Muscle of leg (tissue), 16 donors: ENCODE results near the gene SMIM10L1. TPM values are rescaled to one million over a fixed set of nuclear protein-coding genes. Genes with fewer than 3 reads are reported as not detected.
A peak's percentile ranks its signal among the peaks of the same experiment; 100 is the strongest.

Experiments
- DNase-seq: peaks from one replicate; pipeline ENCODE4 v3.0.0; 2013
- H3K27ac ChIP-seq: one replicate; pipeline ENCODE4 v1.5.1; 2013; ENCODE audit warnings: mild to moderate bottlenecking, low read length, control low read depth
- H3K27me3 ChIP-seq: one replicate; pipeline ENCODE4 v1.6.1; 2013; ENCODE audit warnings: low read length; ENCODE audit not compliant: control insufficient read depth, insufficient read depth
- H3K36me3 ChIP-seq: one replicate; pipeline ENCODE4 v1.6.1; 2013; ENCODE audit warnings: low read length; ENCODE audit not compliant: control insufficient read depth, insufficient read depth
- H3K4me1 ChIP-seq: one replicate; pipeline ENCODE4 v1.6.1; 2013; ENCODE audit warnings: low read length; ENCODE audit not compliant: control insufficient read depth, insufficient read depth
- H3K4me3 ChIP-seq: one replicate; pipeline ENCODE4 v1.5.1; 2013; ENCODE audit warnings: low read length, control low read depth
- H3K9me3 ChIP-seq: replicated peaks from 2 replicates; pipeline ENCODE4 v1.6.1; 2013; ENCODE audit warnings: low read depth, low read length; ENCODE audit not compliant: control insufficient read depth
- WGBS: methylation state at CpG from one replicate; pipeline ENCODE4 v1.1.5; 2013; ENCODE audit warnings: missing lambda C conversion rate; ENCODE audit not compliant: insufficient coverage; 5-methylcytosine and 5-hydroxymethylcytosine counted together
- long read RNA-seq, 11 donors: transcript quantifications; one replicate each; lab custom pipeline, GENCODE V29; 2026
- polyA plus RNA-seq, 8 donors: library from polyadenylated mRNA; unstranded; fragments of 120-200 nt; gene quantifications; one replicate each; pipeline versions ENCODE4 v1.2.1 to v1.2.3, GENCODE V29; 2013; ENCODE audit warnings: inconsistent platforms in 1 of 8, low replicate concordance in 1 of 8; ENCODE audit not compliant: insufficient read length in 8 of 8, insufficient read depth in 1 of 8
- total RNA-seq: library from RNA; stranded (reverse); fragments of 120-200 nt; gene quantifications from one replicate; pipeline ENCODE4 v1.2.4, GENCODE V29; 2013

Gene SMIM10L1
- total RNA-seq (8.3 TPM), polyA plus RNA-seq (10 to 100 TPM; 11.0 to 14.3 (median 13.8) TPM)
- long read RNA-seq, donor 1, full-length matches to known transcripts, result 14 of 14 reads
- long read RNA-seq, donor 1, partial matches to known transcripts, result 0 of 14 reads
- long read RNA-seq, donor 1, other reads (novel, unspliced or antisense), result 0 of 14 reads
- long read RNA-seq, donor 2, full-length matches to known transcripts, result 5 of 5 reads
- long read RNA-seq, donor 2, partial matches to known transcripts, result 0 of 5 reads
- long read RNA-seq, donor 2, other reads (novel, unspliced or antisense), result 0 of 5 reads
- long read RNA-seq, donor 3, full-length matches to known transcripts, result 42 of 42 reads
- long read RNA-seq, donor 3, partial matches to known transcripts, result 0 of 42 reads
- long read RNA-seq, donor 3, other reads (novel, unspliced or antisense), result 0 of 42 reads
- long read RNA-seq, donor 4, full-length matches to known transcripts, result 29 of 29 reads
- long read RNA-seq, donor 4, partial matches to known transcripts, result 0 of 29 reads
- long read RNA-seq, donor 4, other reads (novel, unspliced or antisense), result 0 of 29 reads
- long read RNA-seq, donor 5, full-length matches to known transcripts, result 82 of 82 reads
- long read RNA-seq, donor 5, partial matches to known transcripts, result 0 of 82 reads
- long read RNA-seq, donor 5, other reads (novel, unspliced or antisense), result 0 of 82 reads
- long read RNA-seq, donor 6, full-length matches to known transcripts, result 75 of 75 reads
- long read RNA-seq, donor 6, partial matches to known transcripts, result 0 of 75 reads
- long read RNA-seq, donor 6, other reads (novel, unspliced or antisense), result 0 of 75 reads
- long read RNA-seq, donor 7, full-length matches to known transcripts, result 58 of 58 reads
- long read RNA-seq, donor 7, partial matches to known transcripts, result 0 of 58 reads
- long read RNA-seq, donor 7, other reads (novel, unspliced or antisense), result 0 of 58 reads
- long read RNA-seq, donor 8, full-length matches to known transcripts, result 35 of 35 reads
- long read RNA-seq, donor 8, partial matches to known transcripts, result 0 of 35 reads
- long read RNA-seq, donor 8, other reads (novel, unspliced or antisense), result 0 of 35 reads
- long read RNA-seq, donor 9, full-length matches to known transcripts, result 40 of 40 reads
- long read RNA-seq, donor 9, partial matches to known transcripts, result 0 of 40 reads
- long read RNA-seq, donor 9, other reads (novel, unspliced or antisense), result 0 of 40 reads
- long read RNA-seq, donor 10, full-length matches to known transcripts, result 57 of 57 reads
- long read RNA-seq, donor 10, partial matches to known transcripts, result 0 of 57 reads
- long read RNA-seq, donor 10, other reads (novel, unspliced or antisense), result 0 of 57 reads
- long read RNA-seq, donor 11, full-length matches to known transcripts, result 43 of 43 reads
- long read RNA-seq, donor 11, partial matches to known transcripts, result 0 of 43 reads
- long read RNA-seq, donor 11, other reads (novel, unspliced or antisense), result 0 of 43 reads

DNA sequence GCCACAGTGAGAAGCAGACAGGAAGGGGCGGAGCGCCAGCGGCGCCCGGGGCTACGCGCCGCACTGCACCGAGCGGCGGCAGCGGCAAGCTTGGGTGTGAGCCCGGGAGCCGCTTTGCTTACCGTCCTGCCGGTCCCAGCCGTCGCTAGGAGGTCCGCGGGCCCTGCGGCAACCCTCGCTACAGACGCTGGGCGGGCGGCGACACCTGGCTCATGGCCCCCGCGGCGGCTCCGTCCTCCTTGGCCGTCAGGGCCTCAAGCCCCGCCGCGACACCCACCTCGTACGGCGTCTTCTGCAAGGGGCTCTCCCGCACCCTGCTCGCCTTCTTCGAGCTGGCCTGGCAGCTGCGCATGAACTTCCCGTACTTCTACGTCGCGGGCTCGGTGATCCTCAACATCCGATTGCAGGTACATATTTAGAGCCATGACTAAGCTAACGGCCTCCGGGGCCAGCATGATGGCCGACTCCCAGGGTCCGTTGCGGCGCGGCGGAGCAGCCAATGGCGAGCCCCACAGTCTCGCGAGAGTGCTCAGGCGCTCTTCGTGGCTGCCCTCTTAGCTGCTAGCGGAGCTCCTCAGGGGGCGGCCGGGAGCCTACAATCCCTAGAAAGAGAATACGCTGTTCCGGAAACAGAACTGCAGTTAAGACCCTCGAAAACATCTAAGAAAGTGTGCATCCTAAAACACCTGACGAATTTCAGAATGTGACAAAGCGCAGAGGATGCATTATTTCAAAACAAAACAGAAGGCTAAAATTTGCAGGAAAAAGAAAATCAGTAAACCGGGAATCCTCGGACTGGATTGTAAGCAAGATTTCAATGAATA, at the start of gene SMIM10L1:
TSS of gene SMIM10L1 (plus strand) at position 50 of the 824 bp plus-strand sequence. CDS start at position 213, 163 bp downstream.
- no peaks in the 10 kb centered on the region for H3K9me3 ChIP-seq
- WGBS, result under 1% methylated on average over 68 of the region's 70 CpGs
- DNase-seq, result peak; percentile 98
- peaks cover under 1% of the 10 kb centered on the region for H3K36me3 ChIP-seq
- peaks cover 6% of the 10 kb centered on the region for H3K4me1 ChIP-seq
- H3K27me3 ChIP-seq, result no peaks in the 10 kb centered on the region
- H3K27ac ChIP-seq, result peak within 1 kb of the TSS; percentile 96
- peak within 1 kb of the TSS; percentile 66 for H3K4me3 ChIP-seq

DNA sequence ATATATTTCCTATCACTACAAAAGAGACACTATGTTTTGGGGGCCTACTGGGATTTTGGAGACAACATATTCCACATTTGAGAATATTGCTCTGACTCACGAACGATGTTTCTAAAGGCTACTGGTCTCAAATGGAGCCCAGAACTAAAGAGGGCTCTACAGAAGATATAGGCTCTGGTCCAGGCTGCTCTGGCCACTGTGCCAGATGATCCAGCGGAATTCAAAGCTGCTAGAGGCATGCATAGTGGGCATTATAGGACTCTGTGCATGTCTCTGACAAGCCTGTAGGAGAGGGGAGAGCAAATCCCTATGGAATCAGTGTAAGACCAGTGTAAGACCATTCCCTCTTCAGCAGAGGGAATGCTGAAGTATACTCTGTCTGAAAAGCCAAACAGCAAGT, 40.6 kb upstream of the SMIM10L1 start:
- DNase-seq, result no peak
- H3K4me3 ChIP-seq, result no peak overlapping the region

DNA sequence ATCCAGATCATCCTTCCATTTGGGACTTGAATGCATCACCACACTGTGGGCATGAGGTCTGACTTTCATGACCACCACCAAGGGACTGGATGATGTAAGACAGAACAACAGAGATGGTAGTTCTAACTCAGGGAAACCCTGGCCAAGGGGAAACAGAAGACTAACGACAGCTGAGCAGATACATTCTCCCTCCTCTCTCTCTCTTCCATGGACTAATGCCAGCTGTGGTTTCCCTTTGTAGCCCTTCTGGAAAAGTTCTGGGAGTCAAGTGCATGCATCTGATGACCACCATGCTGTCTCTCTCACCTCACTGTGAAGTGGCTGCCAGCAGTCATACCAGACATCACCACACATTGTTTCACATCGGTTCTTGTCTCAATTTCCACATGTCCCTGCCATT, 40.0 kb upstream of the SMIM10L1 start:
- H3K4me3 ChIP-seq, result no peak overlapping the region
- 0% methylated on average over 1 of the region's 2 CpGs for WGBS
- H3K4me1 ChIP-seq, result no peaks in the 10 kb centered on the region
- DNase-seq, result peak; percentile 12
- no peaks in the 10 kb centered on the region for H3K9me3 ChIP-seq
- no peak overlapping the region for H3K27ac ChIP-seq
- no peaks in the 10 kb centered on the region for H3K27me3 ChIP-seq
- peaks cover 3% of the 10 kb centered on the region for H3K36me3 ChIP-seq

More for the DNA sequence above, 40.6 kb upstream of the SMIM10L1 start:
- 90% methylated on average over 3 of the region's 3 CpGs for WGBS
- Histone ChIP-seq H3K9me3 (no peaks in the 10 kb centered on the region), H3K4me1 (no peaks in the 10 kb centered on the region), H3K36me3 (peaks cover 3% of the 10 kb centered on the region), H3K27ac (no peak overlapping the region), H3K27me3 (no peaks in the 10 kb centered on the region)

DNA sequence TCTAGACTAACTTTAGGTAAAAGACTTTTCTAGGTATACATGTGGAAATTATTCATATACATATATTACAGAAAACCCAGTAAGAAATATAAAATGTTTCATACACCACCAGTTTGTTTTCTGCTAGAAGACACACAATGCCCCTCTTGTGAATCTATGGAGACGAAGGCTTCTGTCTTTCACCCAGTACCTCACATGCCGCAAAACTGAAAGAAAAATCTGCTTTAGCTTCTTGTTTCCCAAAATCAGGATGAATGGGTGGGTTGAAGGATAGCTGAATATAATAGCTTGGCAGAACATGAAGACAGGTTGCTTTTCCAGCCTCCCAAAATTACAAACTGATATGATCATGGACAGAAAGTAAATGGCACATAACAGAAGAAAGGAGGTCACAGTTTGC, 37.8 kb upstream of the SMIM10L1 start:
- no peaks in the 10 kb centered on the region for H3K4me1 ChIP-seq
- H3K27me3 ChIP-seq, result no peaks in the 10 kb centered on the region
- no peak overlapping the region for H3K4me3 ChIP-seq
- WGBS, result no CpG with 5 or more reads among the region's 2 CpGs
- no peaks in the 10 kb centered on the region for H3K9me3 ChIP-seq
- peaks cover 3% of the 10 kb centered on the region for H3K36me3 ChIP-seq
- no peak overlapping the region for H3K27ac ChIP-seq
- DNase-seq, result no peak

DNA sequence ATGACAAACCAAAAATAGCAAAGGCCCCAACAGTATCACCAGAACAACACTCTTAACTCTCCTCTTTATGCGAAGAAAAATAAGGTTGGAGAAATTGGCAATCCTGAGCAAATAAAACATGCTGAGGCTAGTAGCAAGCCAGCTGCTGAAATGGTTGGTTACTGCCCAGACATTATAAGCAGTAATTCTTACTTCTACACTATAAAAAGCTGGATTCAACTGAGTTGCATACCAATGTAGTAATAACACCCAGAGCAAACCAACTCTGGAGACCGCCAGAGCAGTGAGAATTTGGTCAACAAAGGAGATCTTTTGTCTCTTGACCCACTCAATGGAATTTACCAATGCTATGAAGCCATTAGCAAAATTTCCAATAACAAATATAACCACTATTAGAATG, 37.2 kb upstream of the SMIM10L1 start:
- Histone ChIP-seq H3K4me3 (no peak overlapping the region), H3K4me1 (no peaks in the 10 kb centered on the region), H3K36me3 (peaks cover 3% of the 10 kb centered on the region), H3K9me3 (no peaks in the 10 kb centered on the region), H3K27ac (no peak overlapping the region), H3K27me3 (no peaks in the 10 kb centered on the region)
- no peak for DNase-seq
- no CpG with 5 or more reads among the region's 2 CpGs for WGBS

DNA sequence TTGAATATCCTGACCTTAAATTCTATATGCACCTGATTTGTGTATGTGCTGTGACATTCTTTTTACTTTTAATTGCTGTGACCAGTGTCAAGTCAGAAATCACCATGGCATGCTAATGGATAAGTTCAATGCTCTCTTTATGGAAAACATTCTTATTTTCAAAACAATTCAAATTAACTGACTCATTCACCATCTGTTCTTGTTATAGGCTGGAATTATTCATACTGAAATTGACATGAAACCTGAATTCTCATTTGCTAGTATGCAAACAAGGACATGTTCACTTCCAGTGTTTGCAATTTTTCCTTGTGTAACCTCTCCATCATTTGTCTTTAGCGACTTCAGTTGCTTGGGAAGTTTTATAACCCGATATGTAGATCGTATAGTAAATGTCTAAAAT, 36.7 kb upstream of the SMIM10L1 start, which contains the start of gene TAS2R30:
TSS of gene TAS2R30 (minus strand) at position 340 of the 400 bp plus-strand sequence. CDS start 400 bp downstream, outside the sequence.
- H3K27me3 ChIP-seq, result no peaks in the 10 kb centered on the region
- H3K9me3 ChIP-seq, result no peaks in the 10 kb centered on the region
- H3K27ac ChIP-seq, result no peak within 1 kb of the TSS
- no peaks in the 10 kb centered on the region for H3K4me1 ChIP-seq
- WGBS, result no CpG with 5 or more reads among the region's 3 CpGs
- no peak within 1 kb of the TSS for H3K4me3 ChIP-seq
- no peaks in the 10 kb centered on the region for H3K36me3 ChIP-seq
- no peak for DNase-seq

DNA sequence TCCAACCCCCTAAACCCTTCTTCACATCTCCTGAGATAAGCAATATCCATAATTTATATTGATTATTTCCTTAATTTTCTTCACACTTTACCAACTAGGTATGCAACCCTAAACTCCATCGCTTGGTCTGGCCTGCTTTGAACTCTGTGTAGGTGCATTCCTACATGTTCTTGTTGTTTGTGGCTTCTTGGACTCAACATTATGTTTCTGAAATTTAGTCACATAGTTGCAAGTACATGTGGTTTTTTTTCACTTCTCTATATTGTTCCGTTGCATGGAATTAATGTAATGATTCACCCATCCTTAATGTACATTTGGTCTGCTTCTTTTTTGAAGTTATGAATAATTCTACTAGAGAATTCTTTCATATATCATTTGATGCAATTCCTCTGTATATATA, 34.9 kb upstream of the SMIM10L1 start:
- whole genome bisulfite sequencing, result no CpG with 5 or more reads among the region's 2 CpGs
- Histone ChIP-seq H3K4me1 (no peaks in the 10 kb centered on the region), H3K27ac (no peak overlapping the region), H3K27me3 (no peaks in the 10 kb centered on the region), H3K9me3 (no peaks in the 10 kb centered on the region), H3K4me3 (no peak overlapping the region), H3K36me3 (no peaks in the 10 kb centered on the region)
- DNase-seq, result no peak

DNA sequence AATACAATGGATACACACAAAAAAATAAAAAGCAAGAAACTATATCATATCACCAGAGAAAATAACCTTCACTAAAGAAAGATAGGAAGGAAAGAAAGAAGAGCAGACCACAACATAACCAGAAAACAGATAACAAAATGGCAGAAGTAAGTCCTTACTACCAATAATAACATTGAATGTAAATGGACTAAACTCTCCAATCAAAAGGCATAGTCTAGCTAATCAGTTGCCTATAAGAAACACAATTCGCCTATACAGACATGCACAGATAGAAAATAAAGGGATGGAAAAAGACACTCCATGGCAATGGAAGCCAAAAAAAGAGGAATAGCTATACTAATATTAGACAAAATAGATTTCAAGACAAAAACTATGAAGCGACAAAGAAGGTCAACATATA, 27.6 kb upstream of the SMIM10L1 start:
- Histone ChIP-seq H3K36me3 (peaks cover 5% of the 10 kb centered on the region), H3K27me3 (no peaks in the 10 kb centered on the region), H3K4me1 (no peaks in the 10 kb centered on the region), H3K4me3 (no peak overlapping the region), H3K27ac (no peak overlapping the region), H3K9me3 (peaks cover 21% of the 10 kb centered on the region)
- DNase-seq, result no peak
- WGBS, result no CpG with 5 or more reads among the region's 2 CpGs

DNA sequence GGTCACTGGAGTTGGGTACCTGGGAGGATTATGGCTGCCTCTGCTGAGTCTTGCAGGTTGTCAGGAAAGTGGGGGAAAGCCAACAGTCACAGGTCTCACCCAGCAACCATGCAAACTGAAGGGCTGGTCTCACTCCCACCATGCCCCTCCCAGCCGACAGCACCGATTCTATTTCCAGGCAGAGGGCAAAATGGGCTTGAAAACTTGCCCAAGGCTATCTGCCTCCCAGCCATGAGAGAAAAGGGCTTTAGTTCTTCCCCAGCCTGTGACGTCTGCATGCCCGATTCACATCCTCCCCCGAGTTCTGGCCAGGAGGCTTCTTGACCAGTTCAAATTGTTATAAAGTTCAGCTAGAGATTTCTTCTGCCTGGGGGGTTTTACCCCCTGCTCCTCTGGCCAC, 26.7 kb upstream of the SMIM10L1 start:
- 100% methylated on average over 3 of the region's 5 CpGs for WGBS

More for the DNA sequence above, 26.7 kb upstream of the SMIM10L1 start:
- H3K4me1 ChIP-seq, result no peaks in the 10 kb centered on the region
- H3K27ac ChIP-seq, result no peak overlapping the region
- H3K27me3 ChIP-seq, result no peaks in the 10 kb centered on the region
- H3K9me3 ChIP-seq, result peaks cover 21% of the 10 kb centered on the region
- H3K36me3 ChIP-seq, result peaks cover 5% of the 10 kb centered on the region
- no peak for DNase-seq
- H3K4me3 ChIP-seq, result no peak overlapping the region
